Measurements from ENCODE around the gene BCAR1.
"Not testable (repeated sequence)": the region's sequence is repeated elsewhere in the genome, so short reads cannot be mapped to it uniquely, and the experiment has no call there.

BCAR1 gene

DNA sequence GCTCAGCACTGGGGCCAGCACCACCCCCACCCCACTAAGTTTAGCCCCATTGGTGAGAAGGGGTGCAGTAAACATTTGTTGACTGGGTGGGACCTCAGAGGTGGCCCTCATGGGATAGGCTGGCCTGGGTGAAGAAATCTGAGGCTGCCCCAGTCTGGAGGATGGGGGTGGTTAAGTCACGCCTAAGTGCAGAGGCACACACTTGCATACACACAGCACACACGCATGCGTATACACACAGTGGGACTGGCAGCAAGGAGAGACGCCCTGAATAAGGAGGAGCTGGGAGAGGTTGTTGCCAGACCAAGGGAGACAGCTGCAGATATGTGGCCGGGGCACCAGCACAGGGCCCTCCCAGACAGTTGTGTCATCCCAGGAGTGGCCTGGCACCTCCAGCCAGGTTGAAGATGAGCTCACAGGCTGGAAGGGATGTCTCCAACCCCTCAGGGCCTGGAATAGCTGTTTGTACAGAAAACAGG is 3.0 kb upstream of the BCAR1 start:
- DNase-seq = no peak

DNA sequence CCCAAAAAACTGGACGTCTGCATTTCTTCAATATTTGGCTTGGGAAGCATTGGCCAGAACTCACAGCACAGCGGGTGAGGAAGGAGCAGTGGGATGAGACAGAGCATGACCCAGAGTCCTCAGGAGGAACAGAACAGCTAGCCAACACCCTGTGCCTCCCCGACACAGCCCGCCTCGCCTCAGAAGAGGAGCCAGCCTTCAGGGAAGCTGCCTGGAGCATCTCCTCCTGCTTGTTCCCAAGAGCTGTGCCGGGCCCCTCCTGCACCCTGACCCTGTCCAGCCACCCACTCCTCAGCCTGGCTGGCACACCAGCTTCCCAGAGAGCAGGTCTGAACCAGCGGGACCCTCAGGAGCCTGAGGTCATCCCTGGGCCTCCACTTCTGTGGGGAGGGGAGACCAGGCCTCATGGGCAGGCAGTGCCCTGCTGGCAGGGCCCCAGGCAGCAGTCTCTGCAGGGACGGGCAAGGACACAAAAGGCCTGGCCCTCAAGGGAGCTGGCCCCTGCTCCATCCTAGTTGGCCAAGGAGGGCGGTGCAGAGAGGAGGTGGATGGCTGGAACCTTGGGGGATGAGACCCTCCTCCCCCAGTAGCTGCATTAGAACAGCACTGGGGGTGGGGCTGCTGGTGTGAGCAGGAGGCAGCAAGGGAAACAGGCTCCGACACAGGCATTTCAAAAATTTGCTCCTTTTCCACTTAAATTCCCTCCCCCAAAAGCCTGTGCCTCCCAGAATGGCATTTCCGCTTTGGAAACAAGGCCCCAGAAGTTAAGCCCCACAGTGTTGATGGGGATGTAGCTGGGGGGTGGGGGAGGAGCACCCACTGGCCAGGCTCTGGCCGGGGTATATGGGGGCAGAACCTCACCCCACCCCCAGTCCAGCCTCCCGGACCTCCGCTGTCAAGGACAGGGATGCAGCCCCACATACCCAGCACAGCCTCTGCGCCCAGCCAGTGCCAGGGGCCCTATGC is 1.8 kb upstream of the BCAR1 start:
- no peak for DNase-seq

DNA sequence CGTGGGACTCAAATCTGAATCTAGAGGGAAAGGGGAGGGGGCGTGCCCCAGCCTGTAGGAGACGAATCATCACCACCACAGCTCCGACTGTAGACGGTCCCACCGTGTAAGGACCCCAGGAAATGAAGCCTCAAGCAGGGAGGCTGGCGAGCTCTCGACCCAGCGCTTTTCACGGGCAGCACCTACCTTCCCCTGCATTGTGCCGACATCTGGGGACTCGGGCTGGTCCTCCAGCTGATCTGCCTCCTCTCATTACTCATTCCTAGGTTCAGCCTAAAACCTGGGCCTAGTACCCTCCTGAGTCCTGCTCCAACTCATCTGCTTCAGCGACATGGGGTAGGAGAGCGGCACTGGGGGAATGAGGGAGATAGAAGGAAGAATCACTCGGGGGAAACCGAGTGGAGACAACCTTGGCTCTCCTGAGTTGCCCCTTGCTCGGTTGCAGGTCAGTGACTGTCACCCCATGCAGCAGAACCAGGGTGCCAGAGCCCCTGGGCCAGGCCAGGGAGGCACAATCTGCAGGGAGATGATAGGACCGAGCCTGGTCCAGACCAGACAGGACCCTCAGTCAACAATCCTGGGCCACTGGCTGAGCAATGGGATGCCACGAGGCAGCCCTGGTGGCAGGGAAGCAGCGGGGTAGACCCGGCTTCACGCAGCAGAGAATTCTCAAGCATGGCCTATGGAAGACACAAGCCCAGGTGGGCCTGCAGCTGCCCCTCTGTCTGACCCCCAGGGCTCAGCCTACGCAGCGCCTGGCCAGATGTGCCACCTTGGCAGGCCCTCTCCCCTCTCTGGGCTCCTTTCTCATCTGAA is 833 bp upstream of the BCAR1 start:
- DNase-seq = no peak

DNA sequence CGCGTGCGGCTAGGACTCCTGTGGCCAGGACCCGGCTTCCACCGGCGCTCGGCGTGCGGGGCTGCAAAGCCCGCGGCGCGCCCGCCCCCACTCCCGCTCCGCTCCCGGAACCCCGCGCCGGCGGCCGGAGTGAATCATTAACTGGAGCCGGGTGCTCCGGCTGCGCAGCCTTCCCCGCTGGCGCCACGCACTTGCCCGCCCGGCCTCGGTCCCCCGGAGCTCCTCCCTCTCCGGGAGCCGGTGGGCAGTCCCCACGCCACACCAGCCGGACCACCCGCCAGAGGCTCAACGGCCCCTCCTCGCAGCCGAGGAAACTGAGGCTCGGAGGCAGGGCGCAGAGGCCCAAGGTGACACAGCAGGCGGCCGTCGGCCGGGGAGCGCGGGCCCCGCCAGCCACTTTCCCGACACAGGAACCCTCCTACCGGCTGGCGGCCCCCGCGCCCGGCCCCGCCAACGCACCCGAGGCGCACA is 580 bp downstream of the BCAR1 start:
- DNase-seq = no peak

DNA sequence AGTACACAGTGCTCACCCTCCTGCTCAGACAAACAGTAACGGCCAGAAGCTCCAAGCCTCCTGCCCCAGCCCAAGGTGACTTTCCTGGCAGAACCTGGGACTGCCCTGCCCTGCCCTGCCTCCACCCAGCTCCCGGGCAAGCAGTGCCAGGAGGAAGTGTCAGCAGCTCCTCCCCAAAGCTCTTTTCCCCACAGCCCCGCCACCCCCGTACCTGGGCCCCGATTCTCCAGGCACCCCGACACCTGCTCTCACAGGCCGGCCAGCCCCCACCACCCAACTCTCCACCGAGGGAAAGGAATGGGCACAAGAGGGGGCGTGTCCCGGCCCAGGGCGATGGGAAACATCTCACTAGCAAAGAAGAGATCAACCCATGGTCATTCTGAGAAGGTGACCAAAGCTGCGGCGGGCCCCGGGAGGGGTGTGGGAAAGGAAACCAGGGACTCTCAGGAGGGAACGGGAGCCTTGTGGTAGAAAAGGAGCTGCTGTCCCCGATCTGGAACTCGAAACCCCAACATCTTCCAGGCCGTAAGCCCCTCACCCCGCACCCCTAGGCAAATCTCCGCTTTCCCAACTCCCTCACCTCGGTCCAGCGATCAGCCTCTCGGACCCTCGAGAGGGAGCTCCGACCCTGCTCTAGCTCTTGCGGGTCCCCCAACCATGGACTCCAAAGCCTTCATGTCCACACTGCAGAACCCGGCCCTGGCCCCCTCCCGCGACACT is 1.2 kb downstream of the BCAR1 start:
- no peak for DNase-seq

DNA sequence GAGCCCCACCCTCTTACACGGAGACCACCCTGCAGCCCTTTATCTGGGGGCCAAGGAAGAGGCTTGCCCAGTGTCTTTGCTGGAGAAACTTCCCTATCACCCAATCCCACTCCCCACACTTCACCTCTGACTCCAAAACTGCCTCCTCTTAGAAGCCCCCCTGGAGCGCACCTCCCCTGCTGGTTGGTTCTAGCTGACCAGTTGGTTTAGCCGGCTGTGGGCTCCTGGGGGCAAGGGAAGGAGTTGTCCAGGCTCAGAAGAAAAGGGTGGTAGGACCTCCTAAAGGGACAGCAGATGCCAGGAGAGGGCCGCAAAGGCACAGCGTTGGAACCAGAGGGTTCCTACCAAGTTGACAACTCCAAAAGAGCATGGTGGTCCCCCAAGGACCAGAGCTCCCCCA is 2.0 kb downstream of the BCAR1 start:
- DNase-seq = no peak

DNA sequence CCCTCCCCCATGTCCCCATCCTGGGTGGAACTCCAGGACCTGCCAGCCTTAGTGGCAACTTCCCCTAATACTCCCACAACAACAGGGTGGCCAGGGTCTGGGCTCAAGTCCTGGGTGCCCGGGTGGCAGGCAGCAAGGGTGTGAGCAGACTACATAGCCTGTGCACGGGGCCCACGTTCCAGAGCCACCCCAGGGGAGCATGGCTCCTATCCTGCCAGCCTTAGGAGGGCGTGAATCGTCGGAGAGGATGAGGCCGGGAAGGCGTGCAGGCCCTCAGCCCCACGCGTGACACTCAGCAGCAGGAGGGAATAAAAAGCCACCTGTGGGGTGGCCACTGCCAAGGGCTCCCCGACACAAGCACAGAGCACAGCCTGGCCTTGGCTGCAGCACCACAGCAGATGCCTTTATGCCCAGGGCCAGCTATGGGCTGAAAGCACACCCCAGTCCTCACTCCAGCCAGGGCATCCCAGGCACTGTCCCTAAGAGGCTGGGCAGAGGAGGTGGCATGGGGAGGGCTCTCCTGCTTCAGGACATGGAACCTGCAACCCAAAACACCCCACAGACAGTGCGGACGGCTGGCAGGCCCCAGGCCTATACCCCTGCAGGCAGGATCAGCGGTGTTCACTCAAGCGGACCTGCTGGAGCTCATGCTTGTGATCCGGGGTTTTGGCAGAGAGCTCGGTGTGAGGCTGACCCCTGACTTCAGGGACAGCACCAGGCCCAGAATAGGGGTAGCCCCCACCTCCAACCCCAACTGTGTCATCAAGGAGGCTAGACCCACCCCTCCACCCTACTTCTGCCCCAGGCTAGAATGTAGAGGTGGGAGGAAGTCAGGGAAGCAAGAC is 2.7 kb downstream of the BCAR1 start:
- no peak for DNase-seq

DNA sequence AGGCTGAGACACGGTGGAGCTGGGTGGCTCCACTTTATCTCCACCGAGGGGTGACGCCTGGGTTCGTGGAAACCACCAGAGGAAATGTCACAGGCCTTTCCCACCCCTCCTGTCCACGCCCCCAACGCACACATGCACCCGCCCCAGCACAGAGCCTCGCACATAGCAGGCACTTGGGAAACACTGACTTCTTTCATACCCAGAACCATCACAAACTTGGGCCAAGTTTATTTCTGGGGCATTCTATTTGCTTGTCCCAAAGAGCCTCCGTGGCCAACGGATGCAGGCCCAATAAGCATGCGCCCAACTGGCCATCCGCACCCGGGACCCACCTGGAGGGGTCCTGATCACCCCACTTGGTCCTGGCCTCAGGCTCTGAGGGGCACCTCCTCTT is 3.3 kb downstream of the BCAR1 start:
- no peak for DNase-seq

DNA sequence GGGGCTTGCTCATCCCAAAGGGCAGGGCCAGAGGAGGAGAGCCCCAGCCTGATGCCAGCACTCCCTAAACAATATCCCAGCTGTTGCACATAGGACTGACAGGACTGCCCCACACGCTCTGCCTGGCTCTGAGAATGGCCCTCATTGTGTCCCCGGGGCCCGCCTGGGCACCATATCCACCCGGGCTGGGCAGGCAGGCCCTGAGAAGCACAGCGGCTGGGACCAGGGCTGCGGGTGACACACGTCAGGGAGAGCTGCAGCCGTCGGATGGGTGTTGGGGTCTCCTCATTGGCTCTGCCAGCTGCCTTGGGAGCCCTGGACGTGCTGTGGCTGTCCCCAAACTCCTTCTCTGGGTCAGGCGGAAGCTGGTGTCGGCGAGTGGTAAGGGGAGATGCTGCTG is 4.2 kb downstream of the BCAR1 start:
- DNase-seq = no peak

DNA sequence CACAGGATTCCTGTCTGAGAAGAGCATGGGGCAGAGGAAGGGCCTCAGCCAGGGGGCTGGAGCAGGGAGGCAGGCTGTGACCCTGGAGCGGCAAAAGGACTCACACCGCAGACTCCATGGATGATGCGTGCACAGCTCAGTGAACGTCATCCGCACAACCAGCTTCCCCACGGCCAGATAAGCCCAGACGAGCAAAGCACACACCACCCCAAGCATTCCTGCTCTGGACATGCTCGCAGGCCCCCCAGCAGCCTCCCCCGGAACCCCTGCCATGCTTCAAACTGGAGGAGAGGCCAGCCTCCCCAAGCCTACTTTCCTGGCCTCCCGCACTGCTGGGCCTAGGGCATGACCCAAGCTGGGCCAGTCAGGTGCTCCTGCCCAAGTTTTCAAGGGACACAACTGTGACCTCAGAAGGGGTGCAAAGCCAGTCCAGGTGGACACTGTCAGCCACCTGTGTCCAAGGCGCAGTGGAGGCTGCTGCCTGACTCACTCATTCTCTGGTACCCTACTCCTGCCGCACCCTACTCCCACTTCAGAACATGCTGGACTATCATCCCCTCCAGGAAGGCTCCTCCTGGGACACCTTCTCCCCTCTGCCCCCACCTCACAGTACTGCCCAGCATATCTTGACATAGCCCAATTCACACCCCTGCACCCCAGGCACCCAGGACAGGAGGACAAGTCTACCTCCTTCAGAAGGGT is 4.8 kb downstream of the BCAR1 start:
- DNase-seq = no peak

DNA sequence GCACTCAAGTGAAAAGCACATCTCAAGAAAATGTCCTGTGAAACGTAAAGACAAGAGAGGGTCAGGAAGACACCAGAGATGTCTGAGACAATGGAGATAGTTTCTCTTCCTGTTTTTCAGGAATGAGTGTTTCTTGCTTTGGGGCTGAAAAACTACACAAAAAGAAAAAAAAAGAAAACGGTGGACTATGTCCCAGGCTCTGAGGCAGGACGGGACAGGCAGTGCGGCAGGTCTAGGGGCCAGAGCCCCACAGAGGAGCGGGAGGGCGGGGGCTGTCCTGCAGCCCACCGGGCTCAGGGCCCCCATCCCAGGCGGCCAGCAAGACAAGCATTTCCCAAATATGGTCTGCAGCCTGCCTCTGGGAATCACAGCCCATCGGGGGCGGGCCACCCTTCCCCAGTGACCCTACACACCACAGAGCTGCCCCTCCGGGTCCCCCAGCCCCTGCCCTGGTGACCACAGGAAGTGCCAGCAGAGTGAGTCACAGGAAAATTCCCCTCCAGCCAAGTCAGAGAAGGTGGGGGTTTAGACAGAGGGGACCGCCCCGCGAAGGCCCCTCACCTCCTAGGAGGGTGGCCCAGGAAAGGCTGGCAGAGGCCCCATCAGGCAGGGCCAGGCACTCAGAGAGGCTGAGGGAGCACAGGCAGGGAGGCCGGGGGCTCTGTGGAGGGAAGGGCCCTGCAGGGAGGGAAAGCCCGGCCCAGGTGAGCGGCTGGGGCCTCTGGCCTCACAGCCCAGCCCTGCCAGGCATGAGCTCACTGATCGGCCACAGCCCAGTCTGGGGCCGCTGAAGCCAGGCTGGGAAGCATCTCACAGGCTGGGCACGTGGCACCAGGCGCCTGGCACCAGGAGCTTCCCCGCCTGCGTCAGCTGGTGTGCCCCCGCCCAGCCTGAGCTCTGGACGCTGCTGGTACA is 6.3 kb downstream of the BCAR1 start:
- no peak for DNase-seq

DNA sequence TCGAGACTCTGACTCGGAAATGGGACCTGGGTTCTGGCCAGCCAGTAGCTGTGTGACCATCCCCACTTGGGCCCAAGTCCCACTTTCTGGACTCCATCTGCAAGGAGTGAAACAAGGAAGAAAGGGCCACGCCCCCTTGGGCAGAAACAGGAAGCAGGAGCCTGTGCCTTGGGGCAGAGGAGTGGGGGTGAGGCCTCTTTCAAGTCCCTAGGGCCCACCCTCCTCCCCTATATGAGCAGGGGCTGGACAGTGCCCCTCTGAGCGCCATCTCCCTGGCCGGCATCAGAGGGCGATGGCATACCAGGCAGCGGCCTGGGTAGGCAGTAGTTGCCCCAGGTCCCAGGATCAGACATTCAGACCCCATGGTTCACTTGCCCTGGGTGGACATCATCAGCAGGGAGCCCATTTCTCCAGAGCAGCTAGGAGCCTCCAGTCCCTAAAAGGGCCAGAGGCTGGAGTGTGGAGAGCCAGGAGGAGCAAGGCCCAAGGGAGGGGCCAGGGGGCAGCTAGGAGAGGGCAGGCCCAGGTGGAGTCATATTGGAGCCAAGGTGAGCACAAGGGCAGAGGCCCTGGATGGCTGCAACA is 7.1 kb downstream of the BCAR1 start:
- no peak for DNase-seq

DNA sequence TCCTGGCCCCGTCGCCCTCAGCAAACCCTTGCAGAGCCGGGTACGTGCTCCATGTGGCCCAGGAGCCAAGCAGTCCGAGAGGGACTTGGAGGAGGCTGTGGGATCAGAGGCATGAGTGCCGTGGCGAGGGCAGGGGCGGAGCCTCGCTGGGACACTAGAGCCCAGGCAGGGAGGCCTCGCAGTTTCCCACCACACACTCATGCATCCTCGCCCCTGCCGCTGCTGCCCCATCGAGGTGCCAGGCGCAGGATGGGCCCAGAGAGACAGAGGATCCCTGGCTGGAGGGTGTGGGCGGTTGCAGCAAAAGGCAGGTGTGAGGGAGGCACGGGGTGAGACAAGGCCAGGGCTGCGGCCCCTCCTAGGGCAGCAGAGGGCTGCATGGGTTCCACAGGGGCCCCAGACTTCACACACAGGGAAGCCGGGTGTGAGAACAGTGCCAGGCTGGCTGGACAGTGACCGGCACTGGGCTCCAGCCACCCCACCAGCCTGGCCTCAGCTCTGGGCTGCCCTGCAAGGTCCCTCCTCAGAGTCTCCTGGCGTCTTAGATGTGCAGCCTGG is 7.7 kb downstream of the BCAR1 start:
- no peak for DNase-seq

DNA sequence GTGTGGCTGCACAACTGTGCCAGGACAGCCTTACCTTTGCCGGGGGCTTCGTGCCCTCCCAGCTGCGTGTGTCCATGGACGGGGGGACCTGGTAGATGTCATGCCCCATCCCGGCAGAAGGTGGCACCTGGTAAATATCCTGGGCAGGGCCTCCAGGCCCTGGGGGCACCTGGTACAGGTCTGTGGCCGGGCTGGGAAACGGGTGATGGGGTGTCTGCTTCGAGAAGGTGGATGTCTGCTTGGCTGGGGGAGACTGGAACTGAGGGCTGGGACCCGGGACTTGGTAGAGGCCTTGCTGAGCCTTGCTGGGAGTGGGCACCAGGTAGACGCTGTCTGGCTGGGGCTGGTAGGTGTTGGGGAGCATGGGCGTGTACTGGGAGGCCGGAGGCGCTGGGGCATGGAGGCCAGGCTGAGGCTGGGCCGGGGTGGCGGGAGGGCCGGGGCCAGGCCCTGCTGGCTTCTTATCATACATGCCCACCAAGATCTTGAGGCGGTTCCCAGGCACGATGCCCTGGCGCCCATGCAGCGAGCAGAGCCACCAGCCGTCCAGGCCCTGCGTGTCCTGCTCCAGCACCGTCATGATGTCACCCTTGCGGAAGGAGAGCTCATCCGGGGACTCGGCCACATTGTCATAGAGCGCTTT is 8.9 kb downstream of the BCAR1 start:
- not testable (repeated sequence) for DNase-seq

DNA sequence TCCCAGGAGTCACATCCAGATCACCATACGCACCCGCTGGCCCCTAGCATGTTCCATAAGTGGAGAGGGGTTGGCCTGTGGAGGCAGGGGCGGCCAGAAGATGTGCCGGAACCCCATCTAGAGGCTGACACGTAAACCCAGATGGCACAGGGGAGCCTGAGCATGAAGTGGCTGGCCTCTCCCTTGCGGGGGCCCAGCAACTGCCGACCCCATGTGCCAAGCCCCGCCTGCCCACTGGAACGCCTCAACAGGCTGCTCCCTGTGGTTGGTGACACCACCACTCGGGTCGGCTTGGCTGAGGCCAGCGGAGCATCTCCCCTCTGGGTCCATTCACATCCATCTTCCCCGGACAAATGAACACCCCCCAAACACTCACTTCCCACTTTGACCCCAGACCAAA is 9.5 kb downstream of the BCAR1 start:
- DNase-seq = no peak

DNA sequence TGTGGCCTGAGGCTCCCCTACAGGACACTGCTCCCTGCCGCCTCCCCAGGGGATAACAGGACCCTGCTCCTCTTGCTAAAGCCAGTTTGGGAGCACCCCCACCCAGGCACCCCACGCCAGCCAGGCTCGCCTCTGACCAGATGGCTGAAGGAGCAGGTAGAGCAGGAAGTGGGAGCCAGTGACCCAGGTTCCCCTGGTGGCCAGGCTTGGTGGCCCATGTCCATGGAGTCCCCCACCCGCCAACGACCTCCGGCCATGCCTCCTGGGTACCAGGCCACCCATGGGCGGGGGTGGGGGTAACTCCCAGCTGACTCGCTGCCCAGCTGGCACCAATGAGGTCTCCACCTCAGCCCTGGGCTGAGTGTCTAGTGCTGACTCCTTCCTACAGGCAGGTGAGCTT is 10.0 kb downstream of the BCAR1 start:
- DNase-seq = no peak

DNA sequence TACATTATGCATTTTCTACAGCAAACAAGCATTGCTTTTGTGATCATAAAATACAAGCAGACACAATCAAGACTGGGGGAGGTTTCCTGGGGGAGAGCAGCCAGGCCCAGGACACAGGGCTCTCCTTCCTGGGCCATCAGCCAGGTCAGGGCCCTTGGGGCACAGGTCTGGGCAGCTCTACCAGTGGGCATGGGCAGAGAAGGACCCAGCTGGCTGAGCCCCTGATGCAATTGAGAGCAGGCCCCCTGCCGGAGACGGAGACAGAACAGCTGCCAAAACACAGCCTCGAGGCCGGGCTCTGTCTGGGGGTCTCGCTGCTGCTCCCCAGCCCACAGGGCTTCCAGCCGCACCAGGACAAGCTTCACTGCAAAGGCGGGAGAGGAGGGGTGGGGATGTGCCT is 10.8 kb downstream of the BCAR1 start:
- not testable (repeated sequence) for DNase-seq

DNA sequence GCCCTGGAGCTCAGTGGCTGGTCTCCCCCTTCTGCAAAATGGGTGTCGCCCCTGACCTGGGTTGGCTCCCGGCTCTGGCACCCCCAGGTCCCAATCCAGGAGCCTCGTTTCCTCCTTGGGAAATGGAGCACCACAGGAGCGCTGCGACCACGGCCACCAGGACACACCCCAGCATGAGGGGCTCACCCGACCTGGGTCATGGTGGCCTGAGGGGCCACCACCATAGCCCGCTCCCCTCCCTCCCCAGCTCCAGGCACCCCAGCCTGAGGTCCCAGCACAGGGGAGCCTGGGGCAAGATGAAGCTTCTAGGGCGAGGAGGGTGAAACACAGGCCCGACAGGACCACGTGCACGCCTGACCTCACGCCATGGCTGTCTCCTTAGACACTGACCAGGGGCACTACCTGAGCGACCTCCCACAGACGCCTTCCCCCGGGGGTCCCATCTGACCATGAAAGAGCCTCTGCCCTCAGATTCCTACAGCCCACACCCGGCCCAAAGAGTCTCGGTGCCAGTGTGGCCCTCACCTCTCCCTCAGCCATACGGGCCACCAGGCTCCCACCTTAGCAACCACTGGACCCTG is 11.8 kb downstream of the BCAR1 start:
- no peak for DNase-seq
